DMS153 (cell line): ENCODE results near the gene GINS1.

ENCODE experiments used
- DNase-seq: peaks from one replicate; lab custom pipeline; 2025; lab: John Stamatoyannopoulos, UW

Gene GINS1

DNA sequence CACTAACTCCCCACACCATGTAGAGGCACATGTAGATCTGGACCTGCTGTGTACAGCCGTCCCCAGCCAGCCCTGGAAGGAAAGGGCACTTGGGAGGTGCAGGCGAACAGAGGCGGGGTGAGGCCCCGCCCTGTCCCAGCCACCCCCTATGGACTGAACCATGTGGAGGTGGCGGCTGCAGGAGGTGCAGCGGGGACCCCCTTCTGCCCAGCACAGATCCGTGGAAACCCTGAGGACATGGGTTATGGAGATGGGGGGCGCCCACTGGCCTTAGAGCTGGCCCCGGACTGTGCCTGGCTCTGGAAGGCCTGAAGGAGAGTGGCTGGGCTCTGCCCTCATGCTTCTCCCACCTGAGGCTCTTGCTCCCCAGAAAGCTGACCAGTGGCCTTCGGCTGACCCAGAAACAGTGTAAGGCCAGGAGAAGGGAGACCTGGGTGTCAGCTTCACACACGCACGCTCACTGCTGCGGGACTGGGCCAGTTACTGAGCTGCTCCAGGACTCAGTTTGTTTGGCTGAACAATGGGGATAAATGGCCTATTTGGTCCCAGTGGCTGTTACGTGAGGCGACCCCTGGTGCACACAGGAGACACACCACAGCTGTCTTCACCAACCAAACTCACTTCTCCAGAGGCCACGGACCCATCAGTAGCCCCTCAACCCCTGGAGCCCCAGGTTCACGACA, 87.2 kb downstream of the GINS1 start:
- no peak for DNase-seq

DNA sequence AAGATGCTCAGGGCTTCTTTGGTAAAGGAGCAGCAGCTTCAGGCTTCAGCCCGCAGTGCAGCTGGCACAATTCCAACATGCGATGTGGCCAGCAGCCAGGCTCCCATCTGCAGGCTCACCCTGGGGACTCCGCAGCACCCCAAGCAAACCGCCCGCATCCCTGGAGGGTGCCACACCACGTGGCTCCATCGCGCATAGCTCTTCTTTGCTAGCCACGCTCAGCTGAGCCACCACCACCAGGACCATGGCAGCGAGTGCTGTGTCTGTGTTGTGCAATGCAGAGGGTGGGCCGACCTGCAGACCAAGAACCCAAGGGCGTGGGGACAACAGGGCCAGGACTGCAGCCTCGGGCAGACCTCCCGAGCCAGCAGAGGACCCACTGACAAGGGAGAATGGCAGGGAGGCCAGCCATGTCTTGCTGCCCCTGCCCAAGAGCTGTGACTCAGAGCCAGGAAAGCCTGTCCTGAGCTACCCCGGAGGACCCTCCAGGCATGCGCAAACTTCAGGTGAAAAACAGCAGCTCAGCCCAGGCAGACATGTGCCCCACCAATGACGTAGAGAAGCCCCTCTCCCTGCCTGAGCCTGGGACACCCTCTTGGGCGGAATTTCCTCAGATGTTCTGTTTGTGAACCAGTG, 87.8 kb downstream of the GINS1 start:
- no peak for DNase-seq

DNA sequence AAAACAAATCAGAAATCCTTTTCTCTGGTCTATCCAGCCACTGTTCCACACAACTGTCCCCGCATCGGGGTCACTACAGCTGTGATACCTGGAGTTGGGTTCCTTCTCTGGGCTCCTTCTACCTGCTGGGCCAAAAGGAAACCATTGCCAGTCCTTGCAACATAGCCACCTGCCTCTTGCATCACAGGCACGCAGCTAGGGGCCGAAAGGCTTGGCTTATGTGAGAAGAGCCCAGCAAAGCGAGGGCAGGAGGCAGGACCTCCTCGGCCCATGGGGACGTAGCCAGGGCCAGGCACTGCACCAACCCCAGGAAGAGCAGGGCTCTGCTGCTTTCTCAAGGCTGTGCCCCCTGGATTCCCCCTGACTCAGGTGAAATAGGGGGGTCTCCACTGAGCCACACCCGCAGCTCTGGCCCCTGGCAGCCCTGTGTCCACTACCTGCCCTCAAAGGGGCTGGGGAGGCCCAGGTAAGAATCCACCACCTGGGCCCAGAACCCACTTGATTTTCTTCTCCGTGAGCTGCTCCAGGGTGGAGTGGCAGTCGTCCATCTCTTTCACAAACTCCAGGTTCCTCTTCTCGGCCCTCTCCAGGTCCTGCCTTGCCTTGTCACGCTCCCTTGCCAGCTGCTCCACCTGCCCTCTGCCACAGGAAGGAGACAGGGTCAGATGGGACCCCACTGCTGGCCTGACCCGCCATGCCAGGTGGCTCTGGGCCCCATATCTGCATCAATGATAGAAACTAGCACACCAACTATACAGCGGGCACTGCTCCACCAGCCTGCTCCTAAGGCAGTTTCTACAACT, 88.9 kb downstream of the GINS1 start:
- no peak for DNase-seq

DNA sequence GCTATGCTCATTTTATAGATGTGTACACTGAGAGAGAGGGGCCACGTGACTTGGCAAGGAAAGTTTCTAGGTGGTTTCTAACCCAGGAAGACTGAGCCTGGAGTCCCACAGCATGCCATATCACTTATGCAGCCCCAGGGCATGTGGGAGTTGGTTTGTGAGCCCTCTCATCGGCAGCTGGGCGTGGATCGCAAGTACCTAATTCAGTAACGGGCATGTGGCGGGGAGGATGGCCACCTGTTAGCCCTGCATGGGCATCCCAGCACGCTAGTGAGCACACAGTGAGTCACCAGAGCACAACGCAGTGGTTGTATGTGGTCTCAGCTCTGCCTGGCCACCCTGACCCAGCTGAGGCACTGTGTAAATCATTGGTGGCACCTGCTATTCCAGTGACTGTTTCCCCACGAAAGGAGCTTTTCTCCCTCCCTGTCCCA, 89.5 kb downstream of the GINS1 start:
- DNase-seq: no peak

DNA sequence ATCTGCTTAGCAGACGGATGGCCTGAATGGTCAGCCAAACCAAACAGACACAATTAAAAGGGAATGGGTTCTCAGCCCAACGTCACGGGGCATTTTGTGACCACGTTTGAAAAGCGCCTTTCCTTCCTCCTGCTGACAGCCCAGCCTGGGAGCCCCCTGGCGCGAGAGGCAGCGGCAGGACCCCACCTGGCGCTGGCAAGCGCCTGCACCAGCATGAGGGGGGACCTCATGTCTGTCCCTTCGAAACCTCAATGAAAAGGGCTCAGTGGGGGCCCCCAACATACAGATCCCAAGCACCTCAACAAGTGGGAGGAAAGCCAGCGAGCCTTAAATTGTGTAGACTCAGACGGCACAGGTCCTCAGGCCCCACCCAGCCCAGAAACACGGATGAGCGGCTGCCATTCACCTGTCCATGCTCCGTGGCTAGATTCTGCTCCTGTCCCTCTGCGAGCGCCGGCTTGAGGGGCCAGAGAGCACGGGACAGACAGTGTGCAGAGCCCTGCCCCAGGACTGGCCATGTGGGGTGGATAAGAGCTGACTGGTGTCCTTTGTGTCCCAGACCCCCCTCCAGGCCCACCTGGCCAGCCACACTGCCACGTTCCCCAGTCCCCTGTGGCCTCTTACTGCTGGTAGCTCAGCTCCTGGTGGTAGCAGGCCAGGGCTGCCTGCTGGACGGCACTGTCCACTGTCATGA, 90.3 kb downstream of the GINS1 start:
- DNase-seq: no peak
